Nephron (organoid): Measurements from ENCODE around the gene DOCK3.

Source experiments
- H3K27ac Mint-ChIP-seq, 3 experiments: 2 replicates each; pipeline ENCODE4 v1.8.0; 2020; ENCODE audit warnings: mixed read lengths in 3 of 3, mild to moderate bottlenecking in 2 of 3, moderate library complexity in 1 of 3
- H3K27me3 Mint-ChIP-seq: 2 replicates; pipeline ENCODE4 v1.8.0; 2021; ENCODE audit warnings: low read depth, mild to moderate bottlenecking, moderate library complexity, mixed read lengths
- H3K36me3 Mint-ChIP-seq: 2 replicates; pipeline ENCODE4 v1.8.0; 2020; ENCODE audit warnings: low read depth, mixed read lengths
- H3K4me1 Mint-ChIP-seq: 2 replicates; pipeline ENCODE4 v1.8.0; 2020; ENCODE audit warnings: mixed read lengths
- H3K4me3 Mint-ChIP-seq, 3 experiments: 2 replicates each; pipeline ENCODE4 v1.8.0; 2020; ENCODE audit warnings: mild to moderate bottlenecking in 3 of 3, mixed read lengths in 3 of 3, moderate library complexity in 2 of 3
- H3K9me3 Mint-ChIP-seq: 2 replicates; pipeline ENCODE4 v1.8.0; 2020; ENCODE audit warnings: mixed read lengths
- CTCF ChIP-seq, 3 experiments: fragments of 200-600 bp; sonication (generic); IDR thresholded peaks; one replicate each; pipeline ENCODE4 v1.5.0; 2021; ENCODE audit warnings: antibody characterized with exemption in 3 of 3; ENCODE audit not compliant: unreplicated experiment in 3 of 3

Gene DOCK3

GRCh38 chr3:51268132-51268531, 593.4 kb downstream of the DOCK3 start:
- H3K27ac Mint-ChIP-seq: no peak overlapping the region
- peaks cover 3% of the 10 kb centered on the region for H3K27me3 Mint-ChIP-seq
- no peak overlapping the region for H3K4me3 Mint-ChIP-seq
- H3K36me3 Mint-ChIP-seq: no peaks in the 10 kb centered on the region
- no peaks in the 10 kb centered on the region for H3K4me1 Mint-ChIP-seq
- peaks cover 17% of the 10 kb centered on the region for H3K9me3 Mint-ChIP-seq
- no peak for TF ChIP-seq CTCF (IDR thresholded peaks at IDR 0.05; ENCODE audit: unreplicated experiment in 3 of 3)

GRCh38 chr3:51269466-51269865, 594.7 kb downstream of the DOCK3 start:
- Mint-ChIP-seq H3K9me3 (peaks cover 11% of the 10 kb centered on the region), H3K4me3 (no peak overlapping the region), H3K4me1 (no peaks in the 10 kb centered on the region), H3K36me3 (no peaks in the 10 kb centered on the region), H3K27me3 (peaks cover 3% of the 10 kb centered on the region), H3K27ac (no peak overlapping the region)
- TF ChIP-seq CTCF (IDR thresholded peaks at IDR 0.05; ENCODE audit: unreplicated experiment in 3 of 3): no peak

- H3K4me1 Mint-ChIP-seq: no peaks in the 10 kb centered on the region
- H3K9me3 Mint-ChIP-seq: peaks cover 8% of the 10 kb centered on the region
- H3K4me3 Mint-ChIP-seq: no peak overlapping the region
- no peak for TF ChIP-seq CTCF (IDR thresholded peaks at IDR 0.05; ENCODE audit: unreplicated experiment in 3 of 3)
- H3K27me3 Mint-ChIP-seq: peaks cover 3% of the 10 kb centered on the region
- no peak overlapping the region for H3K27ac Mint-ChIP-seq
- no peaks in the 10 kb centered on the region for H3K36me3 Mint-ChIP-seq
These were observed 595.8 kb downstream of the DOCK3 start for GRCh38 chr3:51270559-51270958.

- no peak overlapping the region for H3K4me3 Mint-ChIP-seq
- H3K27ac Mint-ChIP-seq: no peak overlapping the region
- no peaks in the 10 kb centered on the region for H3K4me1 Mint-ChIP-seq
- TF ChIP-seq CTCF (IDR thresholded peaks at IDR 0.05; ENCODE audit: unreplicated experiment in 3 of 3): no peak
- H3K9me3 Mint-ChIP-seq: peaks cover 3% of the 10 kb centered on the region
- peaks cover 2% of the 10 kb centered on the region for H3K27me3 Mint-ChIP-seq
- no peaks in the 10 kb centered on the region for H3K36me3 Mint-ChIP-seq
These were observed 596.4 kb downstream of the DOCK3 start for GRCh38 chr3:51271172-51271571.

GRCh38 chr3:51274052-51274451, 599.3 kb downstream of the DOCK3 start:
- Mint-ChIP-seq H3K9me3 (no peaks in the 10 kb centered on the region), H3K4me1 (no peaks in the 10 kb centered on the region), H3K27ac (no peak overlapping the region), H3K27me3 (peaks cover 7% of the 10 kb centered on the region), H3K4me3 (no peak overlapping the region), H3K36me3 (no peaks in the 10 kb centered on the region)
- TF ChIP-seq CTCF (IDR thresholded peaks at IDR 0.05; ENCODE audit: unreplicated experiment in 3 of 3): no peak

GRCh38 chr3:51275111-51275805, 600.5 kb downstream of the DOCK3 start:
- Mint-ChIP-seq H3K4me3 (no peak overlapping the region), H3K9me3 (no peaks in the 10 kb centered on the region), H3K4me1 (no peaks in the 10 kb centered on the region), H3K27ac (no peak overlapping the region), H3K27me3 (peaks cover 11% of the 10 kb centered on the region), H3K36me3 (no peaks in the 10 kb centered on the region)
- no peak for TF ChIP-seq CTCF (IDR thresholded peaks at IDR 0.05; ENCODE audit: unreplicated experiment in 3 of 3)
